DOHH2 (cell line): ENCODE data around the gene SENP8.

Source experiments
- CTCF ChIP-seq: fragments of 200-600 bp; sonication (generic); IDR thresholded peaks from one replicate; pipeline ENCODE4 v1.5.1; 2014; ENCODE audit warnings: antibody characterized with exemption, mild to moderate bottlenecking, low read depth, low read length; ENCODE audit not compliant: poor library complexity, severe bottlenecking
- EZH2phosphoT487 ChIP-seq: fragments of 200-600 bp; sonication (generic); IDR thresholded peaks from 2 replicates; pipeline ENCODE4 v1.6.1; 2017; ENCODE audit warnings: borderline replicate concordance, mild to moderate bottlenecking, antibody characterized with exemption, low read length, moderate library complexity, mixed read lengths

GRCh38 chr15:72173401-72173800 is 55.2 kb downstream of the SENP8 start:
- TF ChIP-seq CTCF (no peak), EZH2phosphoT487 (no peak)
